ENCODE results near the gene LHPP.

Gene LHPP

DNA sequence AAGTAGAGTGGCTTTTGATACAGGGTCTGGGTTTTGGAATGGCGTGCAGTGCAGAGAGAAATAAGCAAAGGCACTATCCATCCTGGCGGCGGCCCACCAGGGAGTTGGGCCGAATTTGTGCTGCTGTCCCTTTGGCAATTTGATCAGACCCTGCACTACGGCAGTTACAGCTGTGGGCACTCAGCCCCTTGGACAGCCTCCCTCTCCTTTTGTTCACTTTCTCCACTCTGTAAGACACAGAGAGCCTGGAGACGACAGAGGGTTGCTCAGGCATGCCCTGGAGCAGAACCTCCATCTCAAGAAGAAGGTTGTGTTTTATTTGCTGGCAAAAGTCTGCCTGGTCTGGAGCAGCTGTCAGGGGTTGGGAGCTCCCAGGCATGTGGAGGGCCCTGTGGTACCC lies 55.8 kb downstream of the LHPP start:
- peaks cover 0 to 4% of the 10 kb centered on the region in 2 experiments for H3K36me3 ChIP-seq (ENCODE audit: control insufficient read depth in 1 of 2, insufficient read depth in 2 of 2, low read depth in 1 of 2, low read length in 2 of 2)
- H3K4me2 ChIP-seq (ENCODE audit: low read length, poor library complexity, severe bottlenecking): no peak overlapping the region
- no peak overlapping the region for H4K8ac ChIP-seq (ENCODE audit: low read length)
- no peak overlapping the region for H2AFZ ChIP-seq (ENCODE audit: low read depth, low read length)
- H4K91ac ChIP-seq (ENCODE audit: low read length): no peak overlapping the region
- H2BK5ac ChIP-seq (ENCODE audit: low read depth, low read length, poor library complexity, severe bottlenecking): no peak overlapping the region
- H3K79me1 ChIP-seq (replicated peaks; ENCODE audit: low read length, poor library complexity, severe bottlenecking): no peaks in the 10 kb centered on the region
- H3K18ac ChIP-seq (ENCODE audit: low read depth in 1 of 2, low read length in 2 of 2): no peak overlapping the region
- H2BK12ac ChIP-seq (ENCODE audit: low read length in 2 of 2): no peak overlapping the region
- H3K27me3 ChIP-seq (ENCODE audit: control insufficient read depth in 1 of 2, insufficient read depth in 1 of 2, low read length in 2 of 2): peaks cover 0 to 3% of the 10 kb centered on the region in 2 experiments
- H3K9ac ChIP-seq (ENCODE audit: low read length): no peak overlapping the region
- WGBS: 93% methylated on average over 6 of the region's 6 CpGs
- H3K4ac ChIP-seq (ENCODE audit: low read depth in 1 of 2, low read length in 2 of 2): no peak overlapping the region
- no peak overlapping the region for H2AK5ac ChIP-seq (ENCODE audit: low read length, severe bottlenecking)
- H3K4me1 ChIP-seq (ENCODE audit: control insufficient read depth, insufficient read depth, low read depth, low read length): peaks cover 2% of the 10 kb centered on the region
- no peak overlapping the region for H2BK120ac ChIP-seq (ENCODE audit: low read depth, low read length)
- H3K14ac ChIP-seq (ENCODE audit: low read length in 2 of 2): no peak overlapping the region
- no peaks in the 10 kb centered on the region for H3K9me3 ChIP-seq (ENCODE audit: control insufficient read depth, low read length)
- no peak overlapping the region for H3K23ac ChIP-seq (ENCODE audit: low read length in 2 of 2)
- H3K4me3 ChIP-seq (ENCODE audit: insufficient read depth in 1 of 2, low read depth in 1 of 2, low read length in 2 of 2): no peak overlapping the region
- no peak overlapping the region for H2BK15ac ChIP-seq (ENCODE audit: low read depth, poor library complexity, severe bottlenecking)
- no peak for DNase-seq
- H3K27ac ChIP-seq (ENCODE audit: low read length, poor library complexity, severe bottlenecking): no peak overlapping the region

DNA sequence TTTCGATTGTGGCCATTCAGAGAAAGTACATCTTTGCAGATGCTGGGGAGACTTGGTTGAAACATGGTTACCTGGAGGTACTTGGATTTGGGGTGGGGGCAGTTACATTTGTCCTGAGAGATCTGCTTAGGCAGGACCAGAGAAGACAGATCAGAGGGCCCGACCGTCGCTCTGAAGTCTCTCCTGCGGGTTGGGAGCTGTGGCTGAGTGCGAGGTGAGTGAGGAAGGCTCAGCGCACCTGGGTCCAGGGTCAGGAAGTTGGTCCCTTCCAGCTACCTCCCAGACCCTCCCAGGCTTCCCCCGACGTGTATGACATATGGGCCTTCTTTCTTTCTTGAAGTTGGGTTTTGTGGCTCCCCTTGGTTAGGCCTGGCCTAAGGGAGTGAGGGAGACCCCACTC lies 56.3 kb downstream of the LHPP start:
- H3K9me3 ChIP-seq (ENCODE audit: control insufficient read depth, low read length): no peaks in the 10 kb centered on the region
- WGBS: 96% methylated on average over 2 of the region's 9 CpGs

DNA sequence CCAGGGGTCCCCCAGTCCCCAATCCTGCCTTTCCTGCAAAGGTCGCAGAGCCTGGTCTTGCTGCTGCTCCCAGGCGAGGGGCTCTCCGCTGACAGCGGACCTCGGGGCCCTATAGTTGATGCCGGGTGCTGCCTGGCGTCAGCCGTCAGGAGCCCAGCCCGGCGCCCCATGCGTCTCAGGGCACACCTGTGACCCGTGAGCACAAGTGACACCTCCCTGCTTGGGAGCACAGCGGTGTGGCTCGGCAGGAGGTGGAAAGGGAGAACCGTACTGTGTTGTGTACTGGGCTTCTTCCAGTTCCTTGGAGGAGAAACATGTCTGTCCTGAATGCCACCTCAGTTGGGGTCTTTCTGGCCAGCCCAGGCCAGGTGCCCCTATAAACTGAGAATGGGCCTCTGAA lies 56.7 kb downstream of the LHPP start:
- no peak overlapping the region for H4K91ac ChIP-seq (ENCODE audit: low read length)
- H3K27me3 ChIP-seq (ENCODE audit: control insufficient read depth in 1 of 2, insufficient read depth in 1 of 2, low read length in 2 of 2): peaks cover 0 to 3% of the 10 kb centered on the region in 2 experiments
- H2AK5ac ChIP-seq (ENCODE audit: low read length, severe bottlenecking): no peak overlapping the region
- H2BK15ac ChIP-seq (ENCODE audit: low read depth, poor library complexity, severe bottlenecking): no peak overlapping the region
- no peak overlapping the region for H3K27ac ChIP-seq (ENCODE audit: low read length, poor library complexity, severe bottlenecking)
- H2BK12ac ChIP-seq (ENCODE audit: low read length in 2 of 2): no peak overlapping the region
- no peak overlapping the region for H2BK5ac ChIP-seq (ENCODE audit: low read depth, low read length, poor library complexity, severe bottlenecking)
- H3K9ac ChIP-seq (ENCODE audit: low read length): no peak overlapping the region
- WGBS: 93% methylated on average over 15 of the region's 15 CpGs
- H3K9me3 ChIP-seq (ENCODE audit: control insufficient read depth, low read length): no peaks in the 10 kb centered on the region
- no peak overlapping the region for H3K4me2 ChIP-seq (ENCODE audit: low read length, poor library complexity, severe bottlenecking)
- H3K4ac ChIP-seq (ENCODE audit: low read depth in 1 of 2, low read length in 2 of 2): no peak overlapping the region
- no peak overlapping the region for H2BK120ac ChIP-seq (ENCODE audit: low read depth, low read length)
- H3K36me3 ChIP-seq (ENCODE audit: control insufficient read depth in 1 of 2, insufficient read depth in 2 of 2, low read depth in 1 of 2, low read length in 2 of 2): peaks cover 0 to 4% of the 10 kb centered on the region in 2 experiments
- peaks cover 7% of the 10 kb centered on the region for H3K4me1 ChIP-seq (ENCODE audit: control insufficient read depth, insufficient read depth, low read depth, low read length)
- H2AFZ ChIP-seq (ENCODE audit: low read depth, low read length): no peak overlapping the region
- H4K8ac ChIP-seq (ENCODE audit: low read length): no peak overlapping the region
- H3K79me1 ChIP-seq (replicated peaks; ENCODE audit: low read length, poor library complexity, severe bottlenecking): no peaks in the 10 kb centered on the region
- H3K14ac ChIP-seq (ENCODE audit: low read length in 2 of 2): no peak overlapping the region
- H3K4me3 ChIP-seq (ENCODE audit: insufficient read depth in 1 of 2, low read depth in 1 of 2, low read length in 2 of 2): no peak overlapping the region
- no peak for DNase-seq
- H3K23ac ChIP-seq (ENCODE audit: low read length in 2 of 2): no peak overlapping the region
- H3K18ac ChIP-seq (ENCODE audit: low read depth in 1 of 2, low read length in 2 of 2): no peak overlapping the region

More for the DNA sequence above, 56.3 kb downstream of the LHPP start:
- H3K4me1 ChIP-seq (ENCODE audit: control insufficient read depth, insufficient read depth, low read depth, low read length): peaks cover 5% of the 10 kb centered on the region
- H3K23ac ChIP-seq (ENCODE audit: low read length in 2 of 2): no peak overlapping the region
- no peak overlapping the region for H2BK120ac ChIP-seq (ENCODE audit: low read depth, low read length)
- H3K79me1 ChIP-seq (replicated peaks; ENCODE audit: low read length, poor library complexity, severe bottlenecking): no peaks in the 10 kb centered on the region
- H3K4ac ChIP-seq (ENCODE audit: low read depth in 1 of 2, low read length in 2 of 2): no peak overlapping the region
- H2BK5ac ChIP-seq (ENCODE audit: low read depth, low read length, poor library complexity, severe bottlenecking): no peak overlapping the region
- H3K27me3 ChIP-seq (ENCODE audit: control insufficient read depth in 1 of 2, insufficient read depth in 1 of 2, low read length in 2 of 2): peaks cover 0 to 3% of the 10 kb centered on the region in 2 experiments
- H3K9ac ChIP-seq (ENCODE audit: low read length): no peak overlapping the region
- H3K27ac ChIP-seq (ENCODE audit: low read length, poor library complexity, severe bottlenecking): no peak overlapping the region
- H4K8ac ChIP-seq (ENCODE audit: low read length): no peak overlapping the region
- no peak overlapping the region for H2BK12ac ChIP-seq (ENCODE audit: low read length in 2 of 2)
- H4K91ac ChIP-seq (ENCODE audit: low read length): no peak overlapping the region
- H3K4me3 ChIP-seq (ENCODE audit: insufficient read depth in 1 of 2, low read depth in 1 of 2, low read length in 2 of 2): no peak overlapping the region
- DNase-seq: no peak
- no peak overlapping the region for H2AK5ac ChIP-seq (ENCODE audit: low read length, severe bottlenecking)
- H2BK15ac ChIP-seq (ENCODE audit: low read depth, poor library complexity, severe bottlenecking): no peak overlapping the region
- H2AFZ ChIP-seq (ENCODE audit: low read depth, low read length): no peak overlapping the region
- H3K18ac ChIP-seq (ENCODE audit: low read depth in 1 of 2, low read length in 2 of 2): no peak overlapping the region
- no peak overlapping the region for H3K14ac ChIP-seq (ENCODE audit: low read length in 2 of 2)
- H3K4me2 ChIP-seq (ENCODE audit: low read length, poor library complexity, severe bottlenecking): no peak overlapping the region
- peaks cover 0 to 4% of the 10 kb centered on the region in 2 experiments for H3K36me3 ChIP-seq (ENCODE audit: control insufficient read depth in 1 of 2, insufficient read depth in 2 of 2, low read depth in 1 of 2, low read length in 2 of 2)

DNA sequence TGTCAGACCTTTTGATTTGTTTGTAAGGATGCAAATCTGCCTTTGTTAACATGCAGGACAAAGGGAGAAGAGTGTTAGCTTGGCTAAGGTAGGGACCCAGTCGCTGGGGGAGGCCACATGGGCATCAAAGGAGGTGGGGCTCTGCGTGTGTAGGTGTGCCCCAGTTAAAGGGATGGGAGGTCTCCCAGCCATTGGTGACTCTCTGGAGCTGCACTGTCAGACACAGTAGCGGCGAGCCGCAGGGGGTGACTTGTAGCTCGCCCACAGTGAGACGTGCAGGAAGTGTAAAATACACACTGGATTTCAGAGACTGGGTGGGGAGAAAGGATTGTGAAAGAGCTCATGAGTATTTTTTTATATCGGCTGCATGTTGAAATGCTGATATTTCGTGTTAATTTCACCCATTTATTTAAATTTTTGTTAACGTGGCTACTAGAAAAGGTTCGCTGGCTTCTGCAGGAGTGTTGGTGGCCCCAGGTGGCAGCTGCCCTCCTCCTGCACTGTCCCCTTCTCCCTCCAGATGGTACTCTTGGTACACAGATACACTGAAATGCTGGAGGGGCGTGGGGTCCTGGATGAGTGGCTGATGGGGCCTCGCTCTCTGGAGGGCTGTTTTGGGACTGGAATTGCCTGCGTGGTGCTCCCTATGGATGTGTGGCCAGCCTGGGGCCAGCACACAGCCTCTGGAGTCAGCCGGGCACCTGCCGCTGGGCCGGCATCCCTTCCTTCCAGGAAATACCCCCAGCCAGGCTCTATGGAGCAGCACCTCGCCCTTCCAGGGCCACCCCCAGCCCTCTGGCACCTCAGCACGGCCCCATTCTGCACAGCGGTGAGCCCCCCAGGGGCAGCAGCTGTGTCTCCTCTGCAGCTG lies 59.2 kb downstream of the LHPP start:
- H3K4me2 ChIP-seq (ENCODE audit: low read length, poor library complexity, severe bottlenecking): no peak overlapping the region
- H3K4me1 ChIP-seq (ENCODE audit: control insufficient read depth, insufficient read depth, low read depth, low read length): peaks cover 9% of the 10 kb centered on the region
- no peak overlapping the region for H3K9ac ChIP-seq (ENCODE audit: low read length)
- H4K8ac ChIP-seq (ENCODE audit: low read length): no peak overlapping the region
- H3K79me1 ChIP-seq (replicated peaks; ENCODE audit: low read length, poor library complexity, severe bottlenecking): no peaks in the 10 kb centered on the region
- H2AFZ ChIP-seq (ENCODE audit: low read depth, low read length): no peak overlapping the region
- WGBS: 86% methylated on average over 18 of the region's 20 CpGs
- H3K9me3 ChIP-seq (ENCODE audit: control insufficient read depth, low read length): no peaks in the 10 kb centered on the region
- H3K4ac ChIP-seq (ENCODE audit: low read depth in 1 of 2, low read length in 2 of 2): no peak overlapping the region
- H2BK12ac ChIP-seq (ENCODE audit: low read length in 2 of 2): peak overlapping the region; percentile 24 to 31
- H3K18ac ChIP-seq (ENCODE audit: low read depth in 1 of 2, low read length in 2 of 2): no peak overlapping the region
- H4K91ac ChIP-seq (ENCODE audit: low read length): no peak overlapping the region
- H2BK5ac ChIP-seq (ENCODE audit: low read depth, low read length, poor library complexity, severe bottlenecking): no peak overlapping the region
- H3K23ac ChIP-seq (ENCODE audit: low read length in 2 of 2): peak overlapping the region in 1 of 2 experiments; percentile 18
- H3K27ac ChIP-seq (ENCODE audit: low read length, poor library complexity, severe bottlenecking): no peak overlapping the region
- no peak overlapping the region for H2BK120ac ChIP-seq (ENCODE audit: low read depth, low read length)
- no peak overlapping the region for H3K4me3 ChIP-seq (ENCODE audit: insufficient read depth in 1 of 2, low read depth in 1 of 2, low read length in 2 of 2)
- no peak for DNase-seq
- peaks cover 0 to 4% of the 10 kb centered on the region in 2 experiments for H3K36me3 ChIP-seq (ENCODE audit: control insufficient read depth in 1 of 2, insufficient read depth in 2 of 2, low read depth in 1 of 2, low read length in 2 of 2)
- no peak overlapping the region for H2BK15ac ChIP-seq (ENCODE audit: low read depth, poor library complexity, severe bottlenecking)
- no peak overlapping the region for H2AK5ac ChIP-seq (ENCODE audit: low read length, severe bottlenecking)
- peaks cover 0 to under 1% of the 10 kb centered on the region in 2 experiments for H3K27me3 ChIP-seq (ENCODE audit: control insufficient read depth in 1 of 2, insufficient read depth in 1 of 2, low read length in 2 of 2)
- H3K14ac ChIP-seq (ENCODE audit: low read length in 2 of 2): peak overlapping the region in 1 of 2 experiments; percentile 36
